Coronary artery (tissue), 2 donors: ENCODE measurements around the gene PRKAR1A.
"Not testable (repeated sequence)": the region's sequence is repeated elsewhere in the genome, so short reads cannot be mapped to it uniquely, and the experiment has no call there.

Experiments
- DNase-seq: peaks from one replicate; pipeline ENCODE4 v3.0.0-alpha.2; 2017; ENCODE audit warnings: low spot score
- H3K27ac ChIP-seq, 2 donors: fragments of 200-600 bp; sonication (generic); one replicate each; pipeline ENCODE4 v1.5.1; 2016 to 2019
- H3K4me3 ChIP-seq: fragments of 200-600 bp; sonication (generic); 2 replicates; pipeline ENCODE4 v1.5.1; 2016; ENCODE audit warnings: mild to moderate bottlenecking, moderate library complexity
- CTCF ChIP-seq: fragments of 200-600 bp; sonication (generic); IDR thresholded peaks from one replicate; pipeline ENCODE4 v1.5.1; 2019; ENCODE audit warnings: antibody characterized with exemption

Gene PRKAR1A

GRCh38 chr17:68518063-68518815, 6.0 kb downstream of the PRKAR1A start:
- TF ChIP-seq CTCF, result no peak
- Histone ChIP-seq H3K4me3 (no peak overlapping the region), H3K27ac (no peak overlapping the region)
- no peak for DNase-seq

- H3K4me3 ChIP-seq, DNase-seq, H3K27ac ChIP-seq: not testable (repeated sequence)
These were observed 6.8 kb downstream of the PRKAR1A start for GRCh38 chr17:68519051-68519450.

GRCh38 chr17:68519911-68520310, 7.7 kb downstream of the PRKAR1A start:
- no peak for TF ChIP-seq CTCF
- Histone ChIP-seq H3K4me3 (no peak overlapping the region), H3K27ac (no peak overlapping the region)
- DNase-seq, result no peak

- H3K27ac ChIP-seq, result no peak overlapping the region
- no peak for DNase-seq
- no peak overlapping the region for H3K4me3 ChIP-seq
- no peak for TF ChIP-seq CTCF
These were observed 10.0 kb downstream of the PRKAR1A start for GRCh38 chr17:68522266-68522665.

- no peak for DNase-seq
- no peak for TF ChIP-seq CTCF
- H3K27ac ChIP-seq, result no peak overlapping the region
- H3K4me3 ChIP-seq, result no peak overlapping the region
These were observed 14.3 kb downstream of the PRKAR1A start for GRCh38 chr17:68526548-68526947.

GRCh38 chr17:68527314-68527713, 15.1 kb downstream of the PRKAR1A start:
- TF ChIP-seq CTCF, result no peak
- no peak for DNase-seq
- H3K4me3 ChIP-seq, result no peak overlapping the region
- no peak overlapping the region for H3K27ac ChIP-seq

GRCh38 chr17:68531252-68531651, 19.0 kb downstream of the PRKAR1A start:
- DNase-seq, result no peak
- no peak for TF ChIP-seq CTCF
- H3K4me3 ChIP-seq, result no peak overlapping the region
- no peak overlapping the region for H3K27ac ChIP-seq
